ENCODE results near the gene GRIP1.

GRCh38 chr12:66555113-66555512 lies 123.8 kb downstream of the GRIP1 start:
- TF ChIP-seq CTCF (IDR thresholded peaks at IDR 0.05 in 4 of 5, conservative IDR thresholded peaks at IDR 0.05 in 1 of 5) (no peak), POLR2A (IDR thresholded peaks at IDR 0.05) (no peak)
